GM21423 (cell line): ENCODE results near the gene HCFC1.

Experiments used
- ATAC-seq: cut with Tn5 transposase; IDR thresholded peaks from one replicate; pipeline ENCODE4 v1.9.1; 2021; ENCODE audit warnings: mild to moderate bottlenecking, moderate library complexity; ENCODE audit not compliant: unreplicated experiment

HCFC1 gene

DNA sequence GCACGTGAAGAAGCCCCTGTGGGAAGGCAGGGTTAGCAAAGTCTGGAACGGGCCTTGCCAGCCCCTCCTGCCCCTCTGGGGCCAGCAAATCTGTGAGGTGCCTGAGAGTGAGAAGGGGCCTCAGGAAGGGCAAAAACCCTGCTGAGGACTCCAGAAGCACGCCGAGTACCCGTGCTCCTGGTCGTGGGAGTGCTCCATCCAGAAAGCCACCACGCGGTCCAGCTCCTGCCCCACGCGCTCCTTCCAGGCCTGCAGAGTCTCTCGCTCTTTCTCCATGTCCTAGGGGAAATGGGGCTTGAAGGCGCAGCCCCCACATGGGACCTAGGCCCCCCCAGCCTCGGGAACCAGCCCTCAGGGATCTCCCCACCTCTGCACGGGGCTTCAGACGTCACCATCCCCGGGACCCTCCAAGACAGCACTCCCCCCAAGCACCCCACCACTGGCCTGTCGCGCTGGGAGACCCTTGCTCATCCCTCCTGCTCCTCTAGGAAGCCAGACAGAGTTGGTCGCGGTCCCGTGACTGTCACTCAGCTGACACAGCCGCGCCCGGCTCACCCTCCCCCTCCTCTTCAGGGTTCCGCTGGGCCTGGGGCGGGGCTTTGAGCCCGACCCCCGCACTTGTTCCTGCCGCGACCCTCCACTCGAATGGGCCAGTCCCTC lies 27.3 kb downstream of the HCFC1 start, which contains the start of gene RENBP:
TSS of gene RENBP (minus strand) at position 504 of the 660 bp plus-strand sequence. CDS start at position 471, 33 bp downstream.
- no peak for ATAC-seq

DNA sequence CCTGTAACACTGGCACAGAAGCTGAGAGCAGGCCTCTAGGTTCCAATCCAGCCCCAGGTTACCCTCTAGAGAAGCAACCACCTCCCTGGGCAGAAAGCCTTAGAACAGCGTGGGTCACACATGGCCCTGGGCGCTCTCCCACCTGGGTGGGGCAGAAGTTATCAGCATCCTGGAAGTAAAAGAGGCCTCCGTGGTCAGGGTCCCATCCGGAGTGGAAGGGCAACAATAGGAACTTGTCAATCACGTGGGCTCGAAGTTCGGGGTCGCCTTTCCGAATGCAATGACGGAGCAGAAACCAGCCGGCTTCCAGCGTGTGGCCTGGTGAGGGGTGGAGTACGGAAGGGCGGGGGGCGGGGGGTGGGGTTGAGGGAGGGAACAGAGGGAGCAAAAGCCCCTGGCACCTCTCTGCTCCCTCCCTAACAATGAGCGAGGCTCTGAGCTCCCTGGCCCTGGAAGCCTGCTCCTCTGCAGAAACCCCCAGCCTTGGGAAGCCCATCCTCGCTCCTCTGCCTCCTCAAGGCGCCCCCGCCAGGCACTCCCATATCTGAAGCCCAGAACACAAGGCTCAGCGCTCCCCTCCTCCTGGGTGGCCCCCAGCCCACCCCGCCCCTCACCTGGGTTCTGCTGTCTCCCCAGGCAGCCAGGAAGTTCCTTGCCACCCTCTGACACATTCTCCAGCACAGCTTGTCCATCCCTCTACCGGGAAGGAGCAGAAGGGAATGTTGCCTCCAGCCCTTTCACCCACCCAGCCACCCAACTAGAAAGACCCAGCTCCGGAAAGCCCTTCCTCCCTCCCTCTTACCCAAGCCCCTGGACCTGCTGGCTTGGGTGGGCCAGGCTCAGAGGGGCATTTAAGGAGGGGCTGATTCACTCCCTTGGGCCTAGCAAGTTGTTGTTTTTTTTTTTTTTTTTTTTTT lies 30.0 kb downstream of the HCFC1 start:
- ATAC-seq = no peak

DNA sequence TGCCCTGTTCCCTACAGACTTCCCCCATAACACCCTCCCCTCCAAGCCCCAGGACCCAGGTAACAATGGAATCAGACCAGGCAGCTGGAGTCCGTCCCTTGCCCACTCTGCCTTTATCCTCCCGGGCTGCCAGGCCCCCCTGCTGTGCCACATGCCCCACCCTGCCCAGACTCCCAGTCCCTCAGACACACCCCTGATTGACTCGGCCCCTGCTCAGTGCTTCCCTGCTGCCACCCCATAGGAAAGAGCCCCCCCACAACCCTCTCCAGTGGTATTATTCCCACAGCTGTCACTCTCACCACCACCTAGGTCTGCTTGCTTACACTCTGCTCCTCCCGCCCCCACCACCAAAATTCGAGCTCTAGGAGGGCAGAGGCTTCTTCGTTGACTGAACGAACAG lies 32.0 kb downstream of the HCFC1 start:
- ATAC-seq = no peak

DNA sequence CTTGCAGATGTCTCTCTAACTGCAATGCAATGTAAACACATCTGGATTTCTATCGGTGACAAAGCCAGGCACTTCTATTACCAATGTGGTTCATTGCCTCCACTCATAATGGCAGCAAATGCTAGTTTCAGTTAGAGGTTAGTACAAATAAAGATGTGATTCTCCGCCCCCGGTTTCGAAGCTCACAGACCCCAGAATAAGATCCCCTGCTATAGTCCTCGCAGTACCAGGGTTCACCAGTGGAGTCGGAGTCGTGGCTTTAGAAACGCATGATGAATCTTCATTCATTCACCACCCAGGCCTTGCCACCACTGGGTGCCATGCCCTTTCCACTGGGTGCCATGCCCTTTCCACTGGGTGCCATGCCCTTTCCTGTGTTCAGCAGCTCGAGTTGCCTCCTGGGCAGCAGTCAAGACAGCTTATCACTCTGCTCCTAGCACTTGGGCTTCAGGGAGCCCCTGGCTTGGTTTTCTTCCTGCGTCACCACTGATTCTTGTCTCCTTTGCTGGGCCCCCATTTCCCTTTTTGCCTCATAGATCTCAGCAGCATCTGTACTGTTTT lies 33.3 kb downstream of the HCFC1 start:
- ATAC-seq = no peak

DNA sequence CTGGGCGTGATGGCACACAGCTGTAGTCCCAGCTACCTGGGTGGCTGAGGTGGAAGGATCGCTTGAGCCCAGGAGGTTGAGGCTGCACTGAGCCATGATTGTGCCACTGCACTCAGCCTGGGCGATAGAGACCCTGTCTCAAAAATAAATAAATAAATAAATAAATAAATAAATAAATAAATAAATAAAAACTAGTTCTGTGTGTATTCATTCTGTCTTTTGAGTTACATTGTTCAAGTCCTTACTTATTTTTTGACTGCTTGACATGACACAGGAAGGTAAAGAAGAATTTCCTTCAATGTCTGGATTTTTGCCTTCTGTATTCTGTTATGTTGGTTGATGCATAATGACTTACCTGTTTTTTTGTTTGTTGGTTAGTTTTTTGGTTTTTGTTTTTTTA lies 34.6 kb downstream of the HCFC1 start:
- no peak for ATAC-seq

DNA sequence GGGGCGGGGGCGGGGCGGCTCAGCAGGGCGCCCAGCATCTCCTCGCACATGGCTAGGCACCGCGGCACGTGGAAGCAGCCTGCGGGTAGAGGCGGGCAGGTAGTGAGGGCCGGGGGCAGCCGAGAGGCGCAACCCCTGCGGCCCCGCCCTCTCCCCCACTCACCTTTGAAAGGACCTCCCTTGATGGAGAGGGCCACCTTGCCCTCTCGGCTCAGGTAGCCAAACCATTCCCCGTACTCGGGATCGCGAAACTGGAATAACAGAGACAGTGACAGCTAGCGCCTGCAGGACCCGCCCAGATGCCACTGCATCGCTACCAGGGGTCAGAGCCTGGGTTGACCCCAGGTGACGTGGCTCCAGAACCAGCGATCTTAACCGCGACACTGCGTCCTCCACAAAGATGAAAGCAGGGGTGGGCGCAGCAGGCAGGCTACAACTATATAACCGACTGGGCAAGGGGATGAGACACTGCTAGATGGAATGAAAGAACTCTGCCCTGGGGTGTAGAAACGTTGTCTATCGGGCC lies 36.2 kb downstream of the HCFC1 start:
- no peak for ATAC-seq

DNA sequence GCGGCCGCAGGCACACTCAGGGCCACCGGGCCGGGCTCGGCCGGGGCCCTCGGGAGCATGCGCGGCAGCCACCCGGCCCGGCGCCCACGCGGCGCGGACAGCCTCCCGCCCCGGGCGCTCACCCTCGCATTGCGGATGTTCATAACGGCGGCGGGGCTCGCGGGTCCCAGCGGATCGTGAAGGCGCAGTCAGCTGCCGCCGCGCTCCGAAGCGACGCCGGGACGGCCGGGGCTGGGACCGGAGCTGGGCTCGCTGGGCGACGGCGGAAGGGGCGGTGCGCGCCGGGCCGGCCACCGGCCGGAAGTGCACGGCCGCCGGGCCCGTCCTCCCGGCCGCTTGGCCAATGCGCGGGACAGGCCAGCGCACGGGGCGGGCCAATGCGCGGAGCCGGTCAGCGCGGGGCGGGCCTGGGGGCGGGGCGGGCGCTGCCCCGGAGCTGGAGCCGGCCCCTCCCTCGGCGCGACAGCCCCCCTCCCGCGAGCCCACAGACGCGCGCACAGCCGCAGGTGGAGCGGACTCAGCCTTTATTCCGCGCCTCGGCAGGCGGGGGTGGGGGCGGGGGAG lies 36.8 kb downstream of the HCFC1 start, which contains the start of gene NAA10:
TSS of gene NAA10 (minus strand) at position 276 of the 564 bp plus-strand sequence. CDS start at position 143, 133 bp downstream.
- ATAC-seq = peak; percentile 86

DNA sequence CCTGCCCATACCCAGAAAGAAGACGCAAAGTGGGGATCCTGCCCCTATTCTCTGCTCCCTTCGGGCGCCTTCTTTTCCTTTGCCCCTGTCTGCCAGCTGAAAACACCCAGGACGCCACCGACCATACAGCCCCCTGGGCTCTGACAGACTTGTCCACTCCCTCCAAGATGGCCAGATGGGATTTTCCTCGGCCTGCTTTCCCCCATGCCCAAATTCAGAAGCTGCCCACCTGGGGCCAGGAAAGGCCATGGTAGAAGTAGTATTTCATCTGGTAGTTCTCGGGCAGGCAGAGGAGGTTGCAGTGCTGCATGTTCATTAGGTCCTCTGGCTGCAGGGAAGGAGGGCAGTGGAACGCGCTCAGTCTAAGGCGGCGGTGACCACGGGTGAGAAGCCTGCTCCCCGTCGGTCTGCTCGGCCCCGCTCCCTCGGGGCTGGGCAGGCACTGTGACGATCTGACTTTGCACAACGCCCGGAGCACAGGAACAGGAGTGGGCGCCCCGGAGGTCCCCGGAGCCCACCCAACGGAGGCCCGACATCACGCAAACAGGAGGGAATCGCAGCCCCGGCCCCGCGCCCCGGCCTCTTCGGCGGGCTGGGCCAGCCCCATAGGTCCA lies 37.4 kb downstream of the HCFC1 start:
- ATAC-seq = peak; percentile 6

DNA sequence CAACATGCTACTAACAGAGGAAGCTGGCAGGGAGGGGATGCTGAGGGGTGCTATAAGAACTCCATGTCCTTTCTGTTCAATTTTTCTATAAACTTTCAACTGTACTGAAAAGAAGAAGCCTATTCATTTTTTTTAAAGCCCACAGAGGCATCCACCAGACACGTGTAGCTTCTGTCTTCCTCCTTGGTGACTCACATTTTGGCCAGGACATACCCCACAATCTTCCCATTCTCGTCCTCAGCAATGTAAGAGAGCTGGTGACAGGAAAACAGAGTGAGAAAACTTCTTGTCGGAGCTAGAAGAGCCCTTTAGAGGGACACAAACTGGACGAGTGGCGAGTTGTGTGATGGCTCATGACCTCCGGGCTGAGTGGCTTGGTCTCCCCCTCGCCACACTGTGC lies 37.9 kb downstream of the HCFC1 start:
- no peak for ATAC-seq

DNA sequence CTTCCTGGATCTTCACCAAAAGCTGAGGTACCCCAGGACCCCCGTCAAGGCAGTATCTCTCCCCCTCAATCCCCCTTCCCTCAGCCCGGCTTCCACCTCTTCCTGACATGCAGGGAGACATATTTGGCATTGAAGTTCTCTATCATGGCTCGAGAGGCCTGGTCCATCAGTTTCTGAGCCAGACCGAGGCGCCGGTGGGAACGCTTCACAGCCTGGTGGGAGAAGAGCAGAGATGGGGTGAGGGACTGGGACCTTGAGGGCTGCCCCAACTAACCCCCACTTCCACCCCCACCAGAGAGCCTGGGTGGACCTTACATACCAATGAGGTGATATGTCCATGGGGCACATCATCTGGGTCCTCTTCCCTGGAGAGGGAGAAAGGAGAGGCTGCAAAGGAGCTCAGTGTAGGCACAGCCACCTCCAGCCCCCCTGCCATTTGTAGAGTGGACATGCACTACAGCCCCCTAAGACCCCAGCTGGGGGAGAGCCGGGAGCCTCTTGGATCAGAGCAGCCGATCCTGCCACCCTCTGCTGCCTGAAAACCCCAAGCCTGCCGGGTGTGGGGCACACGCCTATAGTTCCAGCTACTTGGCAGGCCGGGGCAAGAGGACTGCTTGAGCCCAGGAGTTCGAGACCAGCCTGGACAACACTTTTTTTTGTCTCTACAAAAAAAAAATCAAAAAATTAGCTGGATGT lies 39.2 kb downstream of the HCFC1 start:
- ATAC-seq = no peak

DNA sequence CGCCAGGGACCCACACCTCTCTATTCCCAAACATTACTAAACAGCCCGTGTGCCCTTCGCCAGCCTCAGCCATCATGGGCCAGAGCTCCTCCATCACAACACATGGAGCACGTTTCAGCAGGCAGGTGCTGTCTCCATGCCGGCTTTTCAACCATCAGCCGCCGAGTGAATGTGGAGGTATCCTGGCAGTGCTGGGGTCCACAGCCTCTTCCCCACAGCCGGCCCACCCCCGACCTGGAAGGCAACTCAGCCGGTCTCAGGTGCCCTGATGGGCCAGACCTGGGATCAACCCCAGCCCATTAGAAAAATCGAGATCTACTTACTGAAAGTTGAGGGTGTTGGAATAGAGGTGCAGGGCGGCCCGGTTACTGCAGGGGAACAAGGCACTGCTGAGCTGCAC lies 39.9 kb downstream of the HCFC1 start:
- no peak for ATAC-seq

DNA sequence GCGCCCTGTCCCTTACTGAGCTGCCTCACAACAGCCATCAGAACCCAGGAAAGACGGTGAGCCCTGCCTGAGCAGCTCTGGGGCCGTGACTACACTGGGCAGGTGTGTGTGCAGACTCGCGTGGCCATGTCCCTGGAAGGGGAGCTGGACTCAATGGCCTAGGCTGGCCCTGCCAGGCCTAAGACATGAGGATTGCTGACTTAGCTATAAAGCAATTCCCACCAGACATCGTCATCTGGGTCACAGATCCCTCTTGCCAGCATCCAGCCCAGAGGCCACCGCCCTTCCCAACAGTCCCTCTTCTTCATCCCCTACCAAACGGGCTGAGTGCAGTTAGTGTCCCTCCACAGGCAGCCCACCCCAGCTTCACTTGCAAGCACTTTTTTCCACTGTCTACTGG lies 40.5 kb downstream of the HCFC1 start:
- no peak for ATAC-seq

DNA sequence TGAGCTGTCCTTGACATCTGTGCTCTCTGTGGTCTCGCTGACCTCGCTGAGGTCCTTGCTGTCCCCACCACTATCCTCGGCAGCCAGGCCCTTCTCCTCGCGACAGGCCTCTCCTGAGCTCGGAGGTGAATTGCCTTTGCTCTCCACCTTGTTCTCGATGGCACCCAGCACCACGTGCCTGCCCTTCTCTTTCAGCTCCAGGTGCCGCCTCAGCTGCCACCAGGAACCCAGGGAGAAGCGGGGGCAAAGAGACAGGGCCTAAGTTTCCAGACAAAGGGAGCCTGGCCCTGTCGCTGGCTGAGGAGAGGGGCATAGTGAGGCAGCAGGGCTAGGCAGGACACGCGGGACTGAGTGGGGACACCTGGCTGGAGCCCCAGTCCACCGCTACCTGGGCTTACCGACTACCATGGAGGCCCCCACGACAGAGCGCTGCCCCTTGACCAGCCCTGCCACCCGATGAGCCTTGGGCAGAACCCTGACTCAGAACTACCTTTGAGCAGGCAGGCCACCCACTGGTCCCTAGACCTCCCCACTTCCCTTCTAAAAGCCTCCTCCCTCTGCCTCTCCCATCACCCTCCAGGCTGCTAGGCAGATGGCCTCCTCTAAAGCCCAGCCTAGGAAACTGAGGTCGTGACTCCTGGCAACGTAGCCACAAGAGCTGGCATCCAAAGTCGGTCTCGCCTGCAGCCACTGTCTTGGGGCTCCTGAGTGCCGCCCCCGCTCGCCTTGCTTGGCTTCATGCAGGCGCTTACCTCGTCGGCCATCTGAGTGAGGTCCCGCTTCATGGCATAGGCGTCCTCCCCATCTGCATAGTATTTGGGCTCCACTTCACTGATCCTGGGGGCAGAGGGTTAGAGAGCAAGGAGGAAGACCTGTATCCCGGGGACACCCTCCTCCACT lies 41.4 kb downstream of the HCFC1 start:
- no peak for ATAC-seq

DNA sequence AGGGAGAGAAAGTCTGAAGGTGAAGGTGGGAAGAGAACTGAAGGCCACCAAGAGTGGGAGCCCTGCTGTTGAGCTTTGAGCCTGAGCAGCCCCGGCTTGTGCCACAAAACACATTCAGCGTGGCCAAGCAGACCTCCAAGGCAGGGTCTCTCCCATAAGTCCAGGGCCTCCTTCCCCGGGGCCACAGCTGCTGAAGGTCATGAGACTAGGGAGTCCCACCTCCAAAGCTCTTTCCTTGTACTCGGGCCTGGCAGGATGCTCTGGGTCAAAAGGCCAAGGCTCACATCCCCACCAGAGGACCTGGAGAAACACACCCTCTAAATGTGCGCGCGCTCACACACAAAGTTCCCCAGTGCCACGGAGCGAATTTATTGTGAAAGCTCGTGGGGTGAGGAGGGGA lies 42.0 kb downstream of the HCFC1 start:
- ATAC-seq = no peak

DNA sequence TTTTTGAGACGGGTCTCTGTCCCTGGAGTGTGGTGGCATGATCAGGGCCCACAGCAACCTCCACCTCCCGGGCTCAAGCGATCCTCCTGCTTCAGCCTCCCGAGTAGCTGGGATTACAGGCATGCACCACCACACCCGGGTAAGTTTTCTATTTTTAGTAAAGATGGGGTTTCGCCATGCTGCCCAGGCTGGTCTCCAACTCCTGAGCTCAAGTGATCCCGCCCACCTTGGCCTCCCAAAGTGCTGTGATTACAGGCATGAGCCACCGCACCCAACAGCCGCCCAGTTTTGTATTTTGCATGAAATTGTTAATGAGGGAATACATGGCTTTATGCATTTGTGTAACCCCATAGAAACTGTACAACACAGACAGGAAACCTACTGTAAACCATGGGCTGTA lies 42.8 kb downstream of the HCFC1 start:
- no peak for ATAC-seq

DNA sequence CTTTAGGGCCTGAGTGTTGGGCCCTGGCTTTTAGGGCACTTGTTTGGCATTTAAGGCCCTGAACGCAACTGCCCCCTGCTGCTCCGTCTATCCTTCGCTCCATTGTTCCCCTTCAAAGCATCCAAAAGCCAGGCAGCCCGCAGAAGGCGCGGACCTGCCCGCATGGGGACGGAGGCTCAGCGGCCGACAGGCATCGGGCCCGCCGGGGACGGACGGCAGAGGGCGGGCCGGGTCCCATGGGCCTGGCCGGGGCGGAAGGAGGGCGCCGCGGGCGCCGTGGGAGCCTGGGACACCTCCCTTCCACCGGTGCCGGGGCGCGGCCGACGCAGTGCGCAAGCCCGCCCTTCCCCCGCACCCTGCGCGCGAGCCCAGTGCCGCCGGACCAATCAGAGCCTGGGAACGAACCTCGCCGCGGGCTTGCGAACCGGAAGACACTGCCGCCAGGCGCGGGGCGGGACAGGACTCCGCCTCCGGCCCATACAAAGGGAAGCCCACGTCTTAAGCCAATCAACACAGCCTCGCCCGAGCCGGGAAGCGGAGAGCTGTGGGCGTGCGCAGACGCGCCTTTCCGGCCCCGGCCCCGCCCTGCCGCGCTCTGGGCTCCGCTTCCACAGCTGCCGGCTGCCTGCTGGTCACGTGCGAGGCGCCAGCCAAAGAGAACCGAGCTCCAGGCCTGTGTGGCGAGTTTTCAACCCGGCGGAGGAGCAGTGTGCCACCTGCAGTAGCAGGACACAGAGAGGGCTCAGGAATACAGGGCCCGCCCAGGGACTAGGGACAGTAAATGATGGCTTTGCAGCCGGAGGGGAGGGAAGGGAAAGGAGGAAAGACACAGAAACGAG lies 43.5 kb downstream of the HCFC1 start:
- ATAC-seq = peak; percentile 66

DNA sequence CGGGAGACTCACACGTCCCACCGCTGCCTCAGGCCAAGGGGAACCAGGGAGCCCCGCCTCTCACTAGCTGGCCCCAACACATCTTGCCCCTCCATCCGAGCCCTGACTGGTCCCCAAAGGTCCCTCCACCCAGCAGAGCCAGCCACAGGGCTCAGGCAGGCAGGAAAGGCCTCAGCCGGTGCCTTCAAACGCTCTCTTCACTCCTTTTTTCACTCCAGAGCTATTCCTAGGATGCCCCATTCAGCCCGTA lies 44.0 kb downstream of the HCFC1 start:
- ATAC-seq = no peak

DNA sequence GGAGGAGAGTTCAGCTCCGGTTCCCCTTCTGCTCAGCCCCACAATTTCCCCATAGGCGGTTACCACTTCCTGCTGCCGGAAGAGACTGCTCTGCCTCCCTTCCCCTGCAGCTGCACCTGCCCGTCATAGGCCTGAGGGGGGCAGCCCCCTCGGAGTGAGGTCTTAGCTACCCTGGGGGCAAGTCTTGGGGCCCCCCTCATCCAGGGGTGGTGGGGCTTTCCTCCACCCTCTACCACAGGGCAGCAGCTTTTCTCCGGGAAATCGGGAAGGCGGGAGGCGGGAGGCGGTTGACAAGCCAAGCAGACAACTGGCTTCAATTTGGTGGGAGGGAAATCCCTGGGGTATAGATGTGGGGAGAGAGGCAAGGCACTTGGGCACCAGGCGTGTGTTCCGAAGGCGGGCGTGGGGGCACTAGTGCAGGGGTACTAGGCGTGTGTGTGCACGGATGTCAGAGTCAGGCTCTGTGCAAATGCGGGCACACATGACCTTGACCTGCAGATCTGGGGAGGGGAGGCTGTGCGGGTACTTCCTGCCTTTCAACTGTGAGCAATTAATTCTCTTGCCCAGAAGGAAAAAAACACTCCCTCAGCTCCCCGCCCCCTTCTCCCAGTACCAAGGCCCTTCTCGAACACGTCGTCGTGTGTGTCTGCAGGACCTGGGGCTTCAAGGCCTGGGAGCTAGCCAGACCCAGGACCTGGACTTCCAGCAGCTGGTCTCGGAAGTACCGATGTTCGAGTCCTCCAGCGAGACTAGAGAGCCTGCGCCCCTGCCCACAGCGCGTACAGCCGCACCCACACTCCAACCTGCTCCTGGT lies 44.6 kb downstream of the HCFC1 start:
- peak; percentile 42 for ATAC-seq
